ENCODE measurements around the gene YPEL3.

Gene YPEL3

GRCh38 chr16:30068333-30068732 lies 27.7 kb downstream of the YPEL3 start:
- DNase-seq, result no peak

GRCh38 chr16:30067584-30067916 lies 28.5 kb downstream of the YPEL3 start:
- no peak for DNase-seq

GRCh38 chr16:30066761-30067583 lies 29.0 kb downstream of the YPEL3 start:
- DNase-seq, result no peak

DNA sequence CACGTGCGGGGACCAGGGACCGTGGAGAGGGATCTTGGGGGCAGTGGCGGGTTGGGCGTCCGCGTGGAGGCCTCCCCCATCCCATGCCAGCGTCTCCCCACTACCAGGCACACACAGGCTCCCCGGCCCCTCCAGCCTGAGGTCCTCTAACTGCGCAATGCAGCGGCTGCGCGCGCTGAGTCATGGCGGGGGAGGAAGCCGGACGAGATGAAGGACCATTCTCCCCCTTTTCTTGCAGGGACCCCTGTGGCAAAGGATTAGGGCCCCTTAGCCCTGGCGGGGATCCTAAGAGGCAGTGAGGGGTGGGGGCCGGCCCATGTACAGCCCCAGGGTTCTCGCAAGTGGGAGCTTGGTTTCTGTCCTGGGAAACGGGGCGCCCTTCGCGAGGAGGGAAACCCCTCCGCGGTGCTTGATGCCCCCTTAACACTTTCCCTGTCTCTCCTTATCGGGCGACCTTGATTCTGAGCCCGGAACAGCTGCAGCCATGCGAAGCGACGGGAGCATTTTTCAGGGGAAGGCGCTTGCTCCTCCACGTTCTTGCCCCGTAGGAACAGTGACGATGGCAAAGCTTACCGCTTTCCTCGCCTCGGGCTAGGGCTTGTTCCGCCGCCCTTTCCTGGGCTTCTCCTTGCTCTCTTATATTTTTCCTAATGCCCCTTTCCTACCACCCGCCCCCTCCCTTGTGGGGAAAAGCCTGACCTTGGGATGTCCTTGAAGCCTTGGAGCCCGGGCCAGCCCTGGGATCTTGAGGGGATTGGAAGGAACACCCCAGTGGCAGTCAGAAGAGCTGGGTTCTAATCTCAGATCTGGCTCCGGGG lies 29.9 kb downstream of the YPEL3 start:
- DNase-seq, result peak; percentile 41 to 51

DNA sequence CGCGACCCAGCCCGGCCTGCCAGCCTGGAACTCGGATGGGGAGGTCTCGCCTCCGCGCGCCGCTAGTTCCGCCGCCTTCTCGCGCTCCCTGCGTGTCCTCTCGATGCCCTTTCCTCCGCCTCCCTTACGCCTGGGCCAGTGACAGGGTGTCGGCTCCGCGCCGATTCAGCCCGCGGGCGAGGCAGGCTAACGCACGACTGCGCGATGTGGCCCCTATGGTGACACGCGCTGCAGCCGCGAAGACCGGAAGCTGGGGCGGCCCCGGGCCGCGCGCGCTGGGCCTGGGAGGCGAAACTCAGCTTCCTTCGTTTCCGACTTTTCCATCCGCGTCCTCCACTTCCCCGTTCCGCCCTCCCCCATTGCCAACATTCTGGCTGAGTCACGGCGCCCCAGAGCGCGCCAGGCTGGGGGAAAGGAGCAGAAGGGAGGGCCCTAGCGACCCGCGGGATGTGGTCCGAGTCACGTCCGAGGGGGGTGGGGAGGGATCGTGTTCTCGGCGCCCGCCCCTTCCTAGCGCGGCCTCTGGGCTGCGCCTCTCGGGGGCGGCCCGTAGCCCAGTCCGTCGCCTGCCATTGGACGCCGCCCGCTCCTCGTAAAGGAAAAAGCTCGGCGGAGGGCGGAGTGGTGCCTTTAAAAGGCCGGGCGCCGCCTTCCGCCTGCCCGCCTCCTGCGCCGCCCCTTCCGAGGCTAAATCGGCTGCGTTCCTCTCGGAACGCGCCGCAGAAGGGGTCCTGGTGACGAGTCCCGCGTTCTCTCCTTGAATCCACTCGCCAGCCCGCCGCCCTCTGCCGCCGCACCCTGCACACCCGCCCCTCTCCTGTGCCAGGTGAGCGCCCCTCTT lies 30.7 kb downstream of the YPEL3 start, which contains the start of gene ALDOA:
ALDOA (plus strand) TSS at position 659 of the 841 bp plus-strand sequence. CDS start 1,138 bp downstream, outside the sequence.
- peak; percentile 93 to 96 for DNase-seq

GRCh38 chr16:30064729-30065101 lies 31.3 kb downstream of the YPEL3 start:
- no peak for DNase-seq

DNA sequence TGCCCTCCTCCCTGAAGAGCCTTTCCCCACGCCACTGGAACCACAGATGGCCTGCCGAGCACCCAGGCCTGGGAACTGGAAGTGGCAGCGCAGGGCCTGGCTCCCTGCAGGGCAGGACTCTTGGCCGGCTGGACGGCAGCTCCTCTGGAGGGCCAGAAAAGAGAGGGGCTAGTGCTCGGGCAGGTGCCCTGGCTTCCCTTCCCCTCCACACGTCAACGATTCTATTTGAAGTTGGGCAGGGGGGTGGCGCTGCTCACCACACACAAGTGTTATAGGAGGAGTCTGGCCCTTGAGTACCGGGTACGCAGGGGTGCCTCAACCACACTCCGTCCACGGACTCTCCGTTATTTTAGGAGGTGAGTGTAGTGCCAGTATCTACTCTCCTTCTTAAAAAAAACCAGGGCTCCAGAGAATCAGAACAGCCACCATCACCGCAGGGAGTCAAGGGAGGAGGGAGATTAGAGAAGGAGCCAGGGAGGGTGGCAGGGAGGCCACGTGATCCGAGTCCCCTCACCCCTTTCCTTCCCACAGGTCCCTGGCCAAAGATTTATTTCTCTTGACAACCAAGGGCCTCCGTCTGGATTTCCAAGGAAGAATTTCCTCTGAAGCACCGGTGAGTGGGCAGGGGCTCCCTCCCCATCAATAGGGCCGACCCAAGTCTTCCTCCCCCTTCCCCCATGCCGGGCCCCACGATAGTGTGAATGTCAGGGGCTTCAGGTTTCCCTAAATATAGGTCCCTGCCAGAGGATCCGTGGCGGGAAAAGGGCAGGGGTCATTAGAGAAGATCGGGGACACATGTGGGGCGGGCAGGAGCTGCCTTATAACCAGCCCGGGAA lies 31.9 kb downstream of the YPEL3 start:
- DNase-seq, result peak; percentile 65 to 72

DNA sequence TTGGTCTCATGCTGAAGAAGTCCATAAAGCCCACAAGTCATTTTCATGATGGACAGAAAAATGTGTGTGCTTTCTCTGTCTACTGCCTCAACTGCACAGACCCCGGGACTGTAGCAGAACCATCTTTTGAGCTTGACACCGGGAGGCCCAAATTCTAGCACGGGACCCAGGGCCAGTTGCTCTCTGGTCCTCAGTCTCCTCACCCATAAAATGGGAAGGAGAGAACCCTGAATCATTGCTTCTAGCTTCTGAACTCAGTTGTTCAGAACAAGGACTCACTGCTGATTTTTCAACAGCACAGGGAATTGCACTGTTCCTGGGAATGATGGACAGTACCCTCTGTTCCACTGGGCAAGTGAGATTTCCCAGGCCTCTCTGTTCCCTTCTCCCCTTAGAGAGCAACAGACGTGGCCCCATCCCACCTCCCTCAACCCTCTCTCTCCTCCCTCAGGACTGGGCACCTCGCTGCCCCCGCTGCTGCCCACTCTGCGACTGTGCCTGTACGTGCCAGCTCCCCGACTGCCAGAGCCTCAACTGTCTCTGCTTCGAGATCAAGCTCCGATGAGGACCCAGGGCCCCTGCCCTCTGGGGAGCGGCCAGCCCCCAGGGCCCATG lies 32.6 kb downstream of the YPEL3 start:
- DNase-seq, result no peak

- no peak for DNase-seq
Measured at GRCh38 chr16:30060836-30061554, 35.0 kb downstream of the YPEL3 start.

- no peak for DNase-seq
Measured at GRCh38 chr16:30060346-30060745, 35.7 kb downstream of the YPEL3 start.

GRCh38 chr16:30054959-30055553 lies 41.0 kb downstream of the YPEL3 start:
- DNase-seq, result no peak

DNA sequence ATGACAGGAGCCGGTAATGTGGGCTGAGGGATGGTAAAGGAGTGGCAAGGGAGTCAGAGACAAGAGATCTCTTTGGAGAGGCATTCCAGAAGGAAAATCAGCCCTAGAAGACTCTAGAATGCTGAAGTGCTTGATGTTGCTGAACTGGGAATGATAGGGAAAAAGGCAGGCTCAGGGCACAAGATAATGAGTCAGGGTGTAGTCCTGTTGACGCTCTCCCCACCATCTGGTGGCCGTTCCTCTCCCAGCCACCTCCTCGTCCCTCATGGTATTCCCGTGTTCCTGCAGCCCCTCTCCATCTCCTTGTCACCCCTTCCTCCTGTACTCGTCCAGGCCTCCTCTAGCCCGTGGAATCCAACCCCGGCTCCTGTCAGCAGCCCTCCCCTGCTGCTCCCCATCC lies 41.6 kb downstream of the YPEL3 start:
- no peak for DNase-seq

GRCh38 chr16:30053376-30054015 lies 42.5 kb downstream of the YPEL3 start:
- no peak for DNase-seq

- DNase-seq, result peak; percentile 83 to 90
Measured at GRCh38 chr16:30052671-30053372, 43.2 kb downstream of the YPEL3 start.

GRCh38 chr16:30051518-30051917 lies 44.5 kb downstream of the YPEL3 start:
- DNase-seq, result no peak

DNA sequence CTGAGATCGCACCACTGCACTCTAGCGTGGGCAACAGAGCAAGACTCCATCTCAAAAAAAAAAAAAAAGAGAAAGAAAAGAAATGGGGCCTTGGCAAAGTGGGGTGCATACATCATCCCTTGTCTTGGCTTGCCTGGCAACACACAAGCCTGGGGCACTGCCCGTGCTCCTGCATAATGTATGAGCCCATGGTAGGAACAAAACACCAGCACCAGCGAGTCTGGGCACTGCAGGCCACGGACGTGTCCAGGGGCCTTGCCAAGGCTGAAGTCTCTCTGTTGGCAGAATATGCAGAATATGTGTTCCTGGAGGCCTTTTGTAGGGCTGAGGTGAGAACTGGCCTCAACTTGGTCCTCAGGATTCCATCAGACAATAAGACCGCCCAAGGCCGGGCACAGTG lies 46.1 kb downstream of the YPEL3 start:
- DNase-seq, result no peak

- DNase-seq, result no peak
Measured at GRCh38 chr16:30046588-30046987, 49.4 kb downstream of the YPEL3 start.

- DNase-seq, result no peak
Measured at GRCh38 chr16:30046178-30046577, 49.8 kb downstream of the YPEL3 start.
